ENCODE data around the gene CDSN. TPM values are rescaled to one million over a fixed set of nuclear protein-coding genes. Genes with fewer than 3 reads are reported as not detected.
A peak's percentile ranks its signal among the peaks of the same experiment; 100 is the strongest.

The CDSN gene
- total RNA-seq, 1 experiment from 2014 or later, result 0.12 TPM

DNA sequence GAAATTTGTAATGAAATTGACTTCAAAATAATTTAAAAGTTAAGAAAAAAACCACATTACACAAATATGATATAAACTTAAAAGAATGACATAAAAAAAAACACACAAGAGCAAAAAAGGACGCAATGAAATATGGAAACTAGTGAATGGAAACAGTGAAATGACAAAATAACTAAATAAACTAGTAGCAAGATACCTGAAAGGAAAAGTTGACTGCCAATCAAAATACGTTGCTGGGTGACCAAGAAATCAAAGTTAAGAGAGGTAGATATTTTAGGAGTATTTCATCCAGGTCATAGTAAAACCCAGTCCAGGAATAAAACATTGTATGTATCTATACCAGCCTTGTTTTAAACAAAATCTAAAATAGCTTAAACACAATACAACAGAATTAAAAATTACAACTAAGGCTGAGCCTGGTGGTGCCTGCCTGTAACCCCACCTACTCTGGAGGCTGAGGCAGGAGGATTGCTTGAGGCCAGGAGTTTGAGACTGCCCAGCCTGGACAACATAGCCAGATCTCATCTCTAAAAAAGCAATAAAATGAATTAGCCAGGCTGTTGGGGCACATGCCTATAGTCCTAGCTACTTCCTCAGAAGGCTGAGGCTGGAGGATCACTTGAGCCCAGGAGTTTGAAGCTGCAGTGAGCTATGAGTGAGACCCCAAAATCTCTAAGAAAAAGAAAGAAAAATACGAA is 29.8 kb downstream of the CDSN start:
- H3K9me2 ChIP-seq (ENCODE audit: insufficient read depth), result no peaks in the 10 kb centered on the region
- RAD21 ChIA-PET (ENCODE audit: low non-redundant PET in 1 of 2, low total read pairs in 2 of 2, uncharacterized antibody in 2 of 2, unreplicated experiment in 2 of 2), result no interaction called here
- no peaks in the 10 kb centered on the region for H3K27me3 ChIP-seq (ENCODE audit: insufficient read depth, low read length)
- CTCF ChIA-PET, result interaction anchor here (0.8 to 3.0 kb wide), 3 partner anchors 10 to 276 kb away, joined by 3 to 13 read pairs (median 3); no protein-coding TSS in a partner anchor
- no peak for TF ChIP-seq TCF7L2 (IDR thresholded peaks at IDR 0.05; ENCODE audit: borderline replicate concordance, extremely low read depth, insufficient read depth, insufficient read length)
- POLR2A ChIA-PET, result no interaction called here
- no peak overlapping the region for H3K27ac ChIP-seq (ENCODE audit: low read depth, low read length)
- no peaks in the 10 kb centered on the region for H3K36me3 ChIP-seq (ENCODE audit: control insufficient read depth in 1 of 2, insufficient read depth in 2 of 2, low read length in 2 of 2)
- H3K9ac ChIP-seq (ENCODE audit: low read length), result no peak overlapping the region
- peak overlapping the region; percentile 65 for H2AFZ ChIP-seq (ENCODE audit: low read depth, low read length, poor library complexity, severe bottlenecking)
- no peak overlapping the region for H3K4me3 ChIP-seq (replicated peaks in 1 of 2; ENCODE audit: low read depth in 1 of 2, low read length in 2 of 2)
- no peaks in the 10 kb centered on the region for H4K20me1 ChIP-seq (ENCODE audit: insufficient read depth)
- ATAC-seq, result no peak
- BruUV-seq (replicated peaks), result no TSS peak
- no peaks in the 10 kb centered on the region for H3K79me2 ChIP-seq (ENCODE audit: insufficient read depth, low read length)
- H3K4me2 ChIP-seq (ENCODE audit: low read length), result no peak overlapping the region
- peaks cover 15 to 21% of the 10 kb centered on the region in 2 experiments for H3K4me1 ChIP-seq (ENCODE audit: control insufficient read depth in 1 of 2, insufficient read depth in 2 of 2, low read length in 2 of 2)
- intact Hi-C loops (cut with micrococcal nuclease), result no loop called here
- H3K9me3 ChIP-seq (ENCODE audit: control insufficient read depth in 1 of 2, insufficient read depth in 1 of 2, low read depth in 1 of 2, low read length in 2 of 2), result no peaks in the 10 kb centered on the region
- DNase-seq (ENCODE audit: low read depth, low spot score), result no peak

GRCh38 chr6:31087494-31088089 is 32.7 kb downstream of the CDSN start:
- Histone ChIP-seq H3K36me3 (ENCODE audit: control insufficient read depth in 1 of 2, insufficient read depth in 2 of 2, low read length in 2 of 2) (no peaks in the 10 kb centered on the region), H3K9me2 (ENCODE audit: insufficient read depth) (no peaks in the 10 kb centered on the region), H3K4me3 (replicated peaks in 1 of 2; ENCODE audit: low read depth in 1 of 2, low read length in 2 of 2) (no peak overlapping the region), H3K4me2 (ENCODE audit: low read length) (peak overlapping the region; percentile 18), H4K20me1 (ENCODE audit: insufficient read depth) (no peaks in the 10 kb centered on the region), H3K9ac (ENCODE audit: low read length) (0 out of 2 replicates have a peak overlapping the region, but pooled peaks have one; percentile 1), H3K27me3 (ENCODE audit: insufficient read depth, low read length) (no peaks in the 10 kb centered on the region), H3K27ac (ENCODE audit: low read depth, low read length) (no peak overlapping the region), H3K9me3 (ENCODE audit: control insufficient read depth in 1 of 2, insufficient read depth in 1 of 2, low read depth in 1 of 2, low read length in 2 of 2) (no peaks in the 10 kb centered on the region), H2AFZ (ENCODE audit: low read depth, low read length, poor library complexity, severe bottlenecking) (peak overlapping the region; percentile 66), H3K4me1 (ENCODE audit: control insufficient read depth in 1 of 2, insufficient read depth in 2 of 2, low read length in 2 of 2) (peaks cover 15 to 26% of the 10 kb centered on the region in 2 experiments), H3K79me2 (ENCODE audit: insufficient read depth, low read length) (no peaks in the 10 kb centered on the region)
- DNase-seq (ENCODE audit: low read depth, low spot score) (peak; percentile 72), ATAC-seq (peak; percentile 88)
- CTCF ChIA-PET, result interaction anchor here (0.6 to 3.5 kb wide), 47 partner anchors 9 to 606 kb away, joined by 3 to 60 read pairs (median 5); partner anchors contain the start of genes GTF2H4, PSORS1C1 and VARS2
- intact Hi-C loops (cut with micrococcal nuclease), result loop anchor here (2.0 to 10.0 kb wide), 5 partner anchors 105 to 409 kb away; partner anchors contain the start of genes FLOT1, IER3 and VARS2
- POLR2A ChIA-PET, result interaction anchor here (0.6 to 1.6 kb wide), 12 partner anchors 17 to 473 kb away, joined by 3 to 10 read pairs (median 4); partner anchors contain the start of genes IER3, PSORS1C1 and VARS2
- no TSS peak for BruUV-seq (replicated peaks)
- RAD21 ChIA-PET (ENCODE audit: low non-redundant PET in 1 of 2, low total read pairs in 2 of 2, uncharacterized antibody in 2 of 2, unreplicated experiment in 2 of 2), result interaction anchor here (0.8 to 1.0 kb wide), 4 partner anchors 26 to 259 kb away, joined by 3 to 6 read pairs (median 3); partner anchors contain the start of gene PSORS1C1 (in 1 of the 2)
- TF ChIP-seq, protein P1, sequence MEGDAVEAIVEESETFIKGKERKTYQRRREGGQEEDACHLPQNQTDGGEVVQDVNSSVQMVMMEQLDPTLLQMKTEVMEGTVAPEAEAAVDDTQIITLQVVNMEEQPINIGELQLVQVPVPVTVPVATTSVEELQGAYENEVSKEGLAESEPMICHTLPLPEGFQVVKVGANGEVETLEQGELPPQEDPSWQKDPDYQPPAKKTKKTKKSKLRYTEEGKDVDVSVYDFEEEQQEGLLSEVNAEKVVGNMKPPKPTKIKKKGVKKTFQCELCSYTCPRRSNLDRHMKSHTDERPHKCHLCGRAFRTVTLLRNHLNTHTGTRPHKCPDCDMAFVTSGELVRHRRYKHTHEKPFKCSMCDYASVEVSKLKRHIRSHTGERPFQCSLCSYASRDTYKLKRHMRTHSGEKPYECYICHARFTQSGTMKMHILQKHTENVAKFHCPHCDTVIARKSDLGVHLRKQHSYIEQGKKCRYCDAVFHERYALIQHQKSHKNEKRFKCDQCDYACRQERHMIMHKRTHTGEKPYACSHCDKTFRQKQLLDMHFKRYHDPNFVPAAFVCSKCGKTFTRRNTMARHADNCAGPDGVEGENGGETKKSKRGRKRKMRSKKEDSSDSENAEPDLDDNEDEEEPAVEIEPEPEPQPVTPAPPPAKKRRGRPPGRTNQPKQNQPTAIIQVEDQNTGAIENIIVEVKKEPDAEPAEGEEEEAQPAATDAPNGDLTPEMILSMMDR (IDR thresholded peaks at IDR 0.05 in 2 of 3, conservative IDR thresholded peaks at IDR 0.05 in 1 of 3; ENCODE audit: borderline replicate concordance in 1 of 3, insufficient read depth in 1 of 3, low read depth in 2 of 3, low read length in 2 of 3), result peak; percentile 66 to 75 (median 71); a peak in 5 of 6 replicates
- no peak for TF ChIP-seq ZBTB33 (IDR thresholded peaks at IDR 0.05; ENCODE audit: extremely low read depth, insufficient replicate concordance, low read length)
- no peak for TF ChIP-seq YY1 (IDR thresholded peaks at IDR 0.05; ENCODE audit: extremely low read depth, insufficient replicate concordance, low read depth, low read length)
- no peak for TF ChIP-seq JUND (IDR thresholded peaks at IDR 0.05)
- TF ChIP-seq, protein P2, sequence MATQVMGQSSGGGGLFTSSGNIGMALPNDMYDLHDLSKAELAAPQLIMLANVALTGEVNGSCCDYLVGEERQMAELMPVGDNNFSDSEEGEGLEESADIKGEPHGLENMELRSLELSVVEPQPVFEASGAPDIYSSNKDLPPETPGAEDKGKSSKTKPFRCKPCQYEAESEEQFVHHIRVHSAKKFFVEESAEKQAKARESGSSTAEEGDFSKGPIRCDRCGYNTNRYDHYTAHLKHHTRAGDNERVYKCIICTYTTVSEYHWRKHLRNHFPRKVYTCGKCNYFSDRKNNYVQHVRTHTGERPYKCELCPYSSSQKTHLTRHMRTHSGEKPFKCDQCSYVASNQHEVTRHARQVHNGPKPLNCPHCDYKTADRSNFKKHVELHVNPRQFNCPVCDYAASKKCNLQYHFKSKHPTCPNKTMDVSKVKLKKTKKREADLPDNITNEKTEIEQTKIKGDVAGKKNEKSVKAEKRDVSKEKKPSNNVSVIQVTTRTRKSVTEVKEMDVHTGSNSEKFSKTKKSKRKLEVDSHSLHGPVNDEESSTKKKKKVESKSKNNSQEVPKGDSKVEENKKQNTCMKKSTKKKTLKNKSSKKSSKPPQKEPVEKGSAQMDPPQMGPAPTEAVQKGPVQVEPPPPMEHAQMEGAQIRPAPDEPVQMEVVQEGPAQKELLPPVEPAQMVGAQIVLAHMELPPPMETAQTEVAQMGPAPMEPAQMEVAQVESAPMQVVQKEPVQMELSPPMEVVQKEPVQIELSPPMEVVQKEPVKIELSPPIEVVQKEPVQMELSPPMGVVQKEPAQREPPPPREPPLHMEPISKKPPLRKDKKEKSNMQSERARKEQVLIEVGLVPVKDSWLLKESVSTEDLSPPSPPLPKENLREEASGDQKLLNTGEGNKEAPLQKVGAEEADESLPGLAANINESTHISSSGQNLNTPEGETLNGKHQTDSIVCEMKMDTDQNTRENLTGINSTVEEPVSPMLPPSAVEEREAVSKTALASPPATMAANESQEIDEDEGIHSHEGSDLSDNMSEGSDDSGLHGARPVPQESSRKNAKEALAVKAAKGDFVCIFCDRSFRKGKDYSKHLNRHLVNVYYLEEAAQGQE (IDR thresholded peaks at IDR 0.05; ENCODE audit: low read depth), result no peak
